GM15510 (cell line): ENCODE measurements around the gene HTRA3.

Experiments
- POLR2A ChIP-seq: IDR thresholded peaks from 3 replicates; pipeline ENCODE4 v1.6.1; 2011; ENCODE audit warnings: borderline replicate concordance; ENCODE audit not compliant: insufficient read length; ENCODE audit errors: extremely low read depth

The HTRA3 gene

DNA sequence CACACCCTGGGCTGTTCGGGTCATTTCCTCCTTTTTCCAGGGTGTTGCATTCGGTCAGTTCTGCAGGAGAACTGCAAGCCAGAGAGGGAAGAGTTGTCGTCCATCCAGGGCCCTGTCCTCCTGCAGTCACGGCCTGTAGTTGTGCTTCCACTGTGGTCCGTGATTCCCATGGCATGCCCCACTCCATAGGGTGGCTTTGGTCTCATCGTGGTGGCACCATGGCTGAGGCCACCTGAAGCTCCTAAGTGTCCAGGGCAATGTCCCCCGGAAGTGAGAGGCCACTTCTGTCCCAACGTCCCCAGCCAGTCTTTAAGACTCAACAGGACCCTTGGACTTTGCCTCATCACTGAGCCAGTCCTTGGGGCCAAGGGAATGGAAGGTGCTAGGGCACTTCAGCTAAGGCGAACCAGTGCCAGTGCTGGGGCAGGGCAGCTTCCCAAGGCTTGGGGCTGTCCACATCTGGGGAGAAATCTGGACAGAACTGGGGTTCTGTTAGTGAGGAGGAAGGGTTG is 83.7 kb downstream of the HTRA3 start:
- no peak for TF ChIP-seq POLR2A

- TF ChIP-seq POLR2A, result no peak
Measured at GRCh38 chr4:8353912-8354453, 84.4 kb downstream of the HTRA3 start.

DNA sequence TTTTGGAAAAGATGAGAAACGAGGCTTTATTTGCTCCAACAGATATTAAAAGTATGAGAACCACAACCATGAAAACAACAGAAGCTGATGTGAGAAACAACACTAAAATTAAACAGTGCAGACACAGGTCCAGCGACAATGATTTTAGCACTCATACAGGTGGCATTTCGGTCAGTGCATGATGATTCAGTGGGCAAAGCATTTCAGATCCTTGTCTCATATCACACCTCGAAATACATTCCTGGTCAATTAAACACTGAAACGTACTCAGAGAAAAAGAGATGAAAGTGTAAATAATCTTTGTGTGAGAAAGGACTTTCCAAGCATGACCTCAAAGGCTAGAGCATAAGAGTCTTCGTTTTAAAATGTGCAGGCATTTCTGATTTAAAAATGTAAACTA is 85.8 kb downstream of the HTRA3 start:
- no peak for TF ChIP-seq POLR2A

- TF ChIP-seq POLR2A, result no peak
Measured at GRCh38 chr4:8355864-8356565, 86.5 kb downstream of the HTRA3 start.
